Measurements from ENCODE around the gene OCIAD2.

GRCh38 chr4:48937033-48937432, 30.5 kb upstream of the OCIAD2 start:
- no peak for TF ChIP-seq CTCF (conservative IDR thresholded peaks at IDR 0.05; ENCODE audit: low read depth, low read length)
- no peak for TF ChIP-seq EZH2phosphoT487 (IDR thresholded peaks at IDR 0.05; ENCODE audit: borderline replicate concordance, low read length)
